ACC112 (cell line): ENCODE data around the gene TMEM150C.

Source experiments
- H2AFZ ChIP-seq: fragments of 200-600 bp; sonication (generic); one replicate; pipeline ENCODE4 v1.6.0; 2017; ENCODE audit warnings: antibody characterized with exemption, low read length; ENCODE audit not compliant: unreplicated experiment
- H3K27ac ChIP-seq: fragments of 200-600 bp; sonication (generic); 2 replicates; pipeline ENCODE4 v1.5.1; 2014; ENCODE audit warnings: low read depth, mild to moderate bottlenecking, antibody characterized with exemption, low read length, moderate library complexity
- H3K27me3 ChIP-seq: fragments of 200-600 bp; sonication (generic); 2 replicates; pipeline ENCODE4 v1.6.1; 2014; ENCODE audit warnings: mild to moderate bottlenecking, antibody characterized with exemption, low read length, moderate library complexity, mixed read lengths; ENCODE audit not compliant: insufficient read depth
- H3K36me3 ChIP-seq: fragments of 200-600 bp; sonication (generic); 2 replicates; pipeline ENCODE4 v1.6.1; 2016; ENCODE audit warnings: mild to moderate bottlenecking, antibody characterized with exemption, low read length, moderate library complexity, mixed read lengths; ENCODE audit not compliant: insufficient read depth
- H3K4me1 ChIP-seq: fragments of 200-600 bp; sonication (generic); one replicate; pipeline ENCODE4 v1.6.1; 2016; ENCODE audit warnings: low read length, mixed read lengths; ENCODE audit not compliant: insufficient read depth, unreplicated experiment, control insufficient read depth
- H3K4me3 ChIP-seq: fragments of 200-600 bp; sonication (generic); 2 replicates; pipeline ENCODE4 v1.5.1; 2014; ENCODE audit warnings: mild to moderate bottlenecking, low read depth, low read length
- H3K79me2 ChIP-seq: fragments of 200-600 bp; sonication (generic); one replicate; pipeline ENCODE4 v1.6.0; 2016; ENCODE audit warnings: low read length; ENCODE audit not compliant: control insufficient read depth, unreplicated experiment, insufficient read depth

Gene TMEM150C

GRCh38 chr4:82561786-82562563 lies at the start of gene TMEM150C:
Gene TMEM150C (minus strand): TSS chr4:82561988. CDS start chr4:82504657, 57,331 bp downstream.
- Histone ChIP-seq H3K36me3 (no peaks in the 10 kb centered on the region), H3K27ac (no peak within 1 kb of the TSS), H3K27me3 (peaks cover 32% of the 10 kb centered on the region), H3K79me2 (no peaks in the 10 kb centered on the region), H2AFZ (peak within 1 kb of the TSS; percentile 72), H3K4me1 (no peaks in the 10 kb centered on the region), H3K4me3 (peak within 1 kb of the TSS; percentile 82)

- Histone ChIP-seq H3K27me3 (peaks cover 16% of the 10 kb centered on the region), H3K4me1 (no peaks in the 10 kb centered on the region), H2AFZ (no peak overlapping the region), H3K36me3 (no peaks in the 10 kb centered on the region), H3K27ac (no peak overlapping the region), H3K79me2 (no peaks in the 10 kb centered on the region), H3K4me3 (no peak overlapping the region)
Observed at GRCh38 chr4:82611527-82611926, 49.7 kb upstream of the TMEM150C start.

- Histone ChIP-seq H3K27ac (no peak overlapping the region), H3K4me1 (no peaks in the 10 kb centered on the region), H3K4me3 (no peak overlapping the region), H3K36me3 (no peaks in the 10 kb centered on the region), H3K27me3 (peaks cover 5% of the 10 kb centered on the region), H3K79me2 (no peaks in the 10 kb centered on the region), H2AFZ (no peak overlapping the region)
Observed at GRCh38 chr4:82610041-82610440, 48.3 kb upstream of the TMEM150C start.

- Histone ChIP-seq H3K4me1 (no peaks in the 10 kb centered on the region), H3K36me3 (no peaks in the 10 kb centered on the region), H3K27me3 (no peaks in the 10 kb centered on the region), H3K79me2 (no peaks in the 10 kb centered on the region), H2AFZ (no peak overlapping the region), H3K27ac (no peak overlapping the region), H3K4me3 (no peak overlapping the region)
Observed at GRCh38 chr4:82606622-82607021, 44.8 kb upstream of the TMEM150C start.

- Histone ChIP-seq H3K27me3 (no peaks in the 10 kb centered on the region), H3K79me2 (no peaks in the 10 kb centered on the region), H3K4me3 (no peak overlapping the region), H3K27ac (no peak overlapping the region), H3K4me1 (no peaks in the 10 kb centered on the region), H2AFZ (no peak overlapping the region), H3K36me3 (no peaks in the 10 kb centered on the region)
Observed at GRCh38 chr4:82604522-82604921, 42.7 kb upstream of the TMEM150C start.

GRCh38 chr4:82601242-82602015 lies 39.6 kb upstream of the TMEM150C start:
- Histone ChIP-seq H3K4me3 (no peak overlapping the region), H3K79me2 (no peaks in the 10 kb centered on the region), H2AFZ (no peak overlapping the region), H3K36me3 (no peaks in the 10 kb centered on the region), H3K4me1 (no peaks in the 10 kb centered on the region), H3K27me3 (peaks cover 1% of the 10 kb centered on the region; the same call in 1 of the 2 replicates), H3K27ac (no peak overlapping the region)

GRCh38 chr4:82599336-82599735 lies 37.5 kb upstream of the TMEM150C start:
- Histone ChIP-seq H3K79me2 (no peaks in the 10 kb centered on the region), H3K27ac (no peak overlapping the region), H3K4me1 (no peaks in the 10 kb centered on the region), H3K36me3 (no peaks in the 10 kb centered on the region), H3K27me3 (peaks cover 16% of the 10 kb centered on the region; the same call in 1 of the 2 replicates), H2AFZ (no peak overlapping the region), H3K4me3 (no peak overlapping the region)

GRCh38 chr4:82594456-82594855 lies 32.7 kb upstream of the TMEM150C start:
- Histone ChIP-seq H3K36me3 (no peaks in the 10 kb centered on the region), H2AFZ (no peak overlapping the region), H3K4me3 (no peak overlapping the region), H3K79me2 (no peaks in the 10 kb centered on the region), H3K27me3 (peaks cover 64% of the 10 kb centered on the region), H3K27ac (no peak overlapping the region), H3K4me1 (no peaks in the 10 kb centered on the region)

- Histone ChIP-seq H3K4me1 (no peaks in the 10 kb centered on the region), H3K4me3 (no peak overlapping the region), H3K27ac (no peak overlapping the region), H3K36me3 (no peaks in the 10 kb centered on the region), H2AFZ (no peak overlapping the region), H3K79me2 (no peaks in the 10 kb centered on the region), H3K27me3 (peaks cover 66% of the 10 kb centered on the region)
Observed at GRCh38 chr4:82593411-82593810, 31.6 kb upstream of the TMEM150C start.

GRCh38 chr4:82592639-82593038 lies 30.9 kb upstream of the TMEM150C start:
- no peaks in the 10 kb centered on the region for H3K36me3 ChIP-seq
- no peaks in the 10 kb centered on the region for H3K4me1 ChIP-seq
- no peak overlapping the region for H3K4me3 ChIP-seq
- H2AFZ ChIP-seq = no peak overlapping the region
- H3K79me2 ChIP-seq = no peaks in the 10 kb centered on the region
- H3K27me3 ChIP-seq = peaks cover 66% of the 10 kb centered on the region
- H3K27ac ChIP-seq = no peak overlapping the region

- Histone ChIP-seq H3K27me3 (peaks cover 66% of the 10 kb centered on the region), H3K4me1 (no peaks in the 10 kb centered on the region), H2AFZ (no peak overlapping the region), H3K27ac (no peak overlapping the region), H3K36me3 (no peaks in the 10 kb centered on the region), H3K79me2 (no peaks in the 10 kb centered on the region), H3K4me3 (no peak overlapping the region)
Observed at GRCh38 chr4:82591592-82591991, 29.8 kb upstream of the TMEM150C start.
